Smooth muscle cell (in vitro differentiated cells): ENCODE results near the gene FTO. TPM values are rescaled to one million over a fixed set of nuclear protein-coding genes. Genes with fewer than 3 reads are reported as not detected.

Experiments
- DNase-seq: peaks from one replicate; lab custom pipeline; 2025; ENCODE audit not compliant: unreplicated experiment; lab: John Stamatoyannopoulos, UW
- H2AFZ ChIP-seq: fragments of 200-600 bp; sonication (generic); 2 replicates; pipeline ENCODE4 v1.6.0; 2016; ENCODE audit warnings: antibody characterized with exemption, low read depth, mild to moderate bottlenecking
- H3F3A ChIP-seq: fragments of 200-600 bp; sonication (generic); 2 replicates; pipeline ENCODE4 v1.6.0; 2017; ENCODE audit warnings: antibody characterized with exemption, low read depth
- H3K27ac ChIP-seq: fragments of 200-600 bp; sonication (generic); 2 replicates; pipeline ENCODE4 v1.5.1; 2016; ENCODE audit warnings: low read depth, mild to moderate bottlenecking
- H3K27me3 ChIP-seq: fragments of 200-600 bp; sonication (generic); 2 replicates; pipeline ENCODE4 v1.6.1; 2016; ENCODE audit warnings: low read depth, mild to moderate bottlenecking
- H3K36me3 ChIP-seq: fragments of 200-600 bp; sonication (generic); 2 replicates; pipeline ENCODE4 v1.5.1; 2016; ENCODE audit warnings: low read depth
- H3K4me1 ChIP-seq: fragments of 200-600 bp; sonication (generic); 2 replicates; pipeline ENCODE4 v1.5.1; 2016; ENCODE audit warnings: low read depth
- H3K4me2 ChIP-seq: fragments of 200-600 bp; sonication (generic); 2 replicates; pipeline ENCODE4 v1.6.0; 2016; ENCODE audit warnings: mild to moderate bottlenecking
- H3K4me3 ChIP-seq: fragments of 200-600 bp; sonication (generic); 2 replicates; pipeline ENCODE4 v1.5.1; 2016; ENCODE audit warnings: mild to moderate bottlenecking
- H3K79me2 ChIP-seq: fragments of 200-600 bp; sonication (generic); 2 replicates; pipeline ENCODE4 v1.6.0; 2016; ENCODE audit warnings: low read depth, mild to moderate bottlenecking
- H3K9ac ChIP-seq: fragments of 200-600 bp; sonication (generic); 2 replicates; pipeline ENCODE4 v1.6.0; 2016; ENCODE audit warnings: low read depth
- H3K9me3 ChIP-seq: fragments of 200-600 bp; sonication (generic); replicated peaks from 2 replicates; pipeline ENCODE4 v1.5.1; 2016; ENCODE audit warnings: low read depth
- H4K20me1 ChIP-seq: fragments of 200-600 bp; sonication (generic); 2 replicates; pipeline ENCODE4 v1.6.0; 2016; ENCODE audit warnings: low read depth
- CTCF ChIP-seq: fragments of 200-600 bp; sonication (generic); IDR thresholded peaks from 2 replicates; pipeline ENCODE4 v1.5.1; 2017; ENCODE audit warnings: borderline replicate concordance, mild to moderate bottlenecking, antibody characterized with exemption; ENCODE audit not compliant: insufficient read depth, poor library complexity, severe bottlenecking
- WGBS: methylation state at CpG from one replicate; pipeline ENCODE4 v1.1.7; 2016; ENCODE audit warnings: low lambda C conversion rate; 5-methylcytosine and 5-hydroxymethylcytosine counted together
- polyA plus RNA-seq: library from polyadenylated mRNA; unstranded; fragments of >200 nt; fragmentation: Nextera tagmentation; extraction: Ambion mirVana; gene quantifications from 2 replicates; pipeline ENCODE4 v1.2.1, GENCODE V29; 2016
- total RNA-seq: library from RNA; depleted of rRNA; stranded (reverse); fragments of >200 nt; gene quantifications from 2 replicates; pipeline ENCODE4 v1.2.3, GENCODE V29; 2014

The FTO gene
- total and polyA plus RNA-seq, 2 experiments from 2014 or later = 81.1 to 89.9 TPM

DNA sequence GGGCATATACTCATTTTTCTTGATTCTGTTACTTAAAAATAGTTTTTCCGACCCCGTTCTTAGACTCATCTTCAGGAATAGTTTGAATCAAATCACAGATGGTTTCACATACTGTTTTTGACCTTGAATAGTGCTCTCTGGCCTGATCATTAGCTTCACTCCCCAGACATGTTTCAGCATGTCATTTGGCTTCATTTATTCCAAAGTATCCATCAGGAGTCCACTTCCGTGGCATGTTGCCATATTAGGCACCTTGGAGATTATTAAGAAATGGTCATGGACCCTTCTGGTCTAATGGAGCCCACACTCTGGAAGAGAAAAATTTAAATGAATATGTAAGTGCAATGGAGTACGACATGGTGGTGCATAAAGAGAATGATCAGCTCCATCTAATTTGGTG lies 222.3 kb downstream of the FTO start:
- H3K4me2 ChIP-seq = no peak overlapping the region
- DNase-seq = no peak
- H3K79me2 ChIP-seq = no peaks in the 10 kb centered on the region
- peaks cover 3% of the 10 kb centered on the region for H3F3A ChIP-seq
- H2AFZ ChIP-seq = no peak overlapping the region
- H4K20me1 ChIP-seq = no peaks in the 10 kb centered on the region
- H3K9ac ChIP-seq = no peak overlapping the region
- TF ChIP-seq CTCF = no peak
- peaks cover 39% of the 10 kb centered on the region for H3K4me1 ChIP-seq
- 92% methylated on average over 4 of the region's 4 CpGs for WGBS
- no peaks in the 10 kb centered on the region for H3K9me3 ChIP-seq
- no peaks in the 10 kb centered on the region for H3K27me3 ChIP-seq
- no peak overlapping the region for H3K27ac ChIP-seq
- H3K4me3 ChIP-seq = no peak overlapping the region
- no peaks in the 10 kb centered on the region for H3K36me3 ChIP-seq

GRCh38 chr16:53932975-53933374 lies 229.0 kb downstream of the FTO start:
- Histone ChIP-seq H3K4me3 (no peak overlapping the region), H3K4me2 (no peak overlapping the region), H4K20me1 (no peaks in the 10 kb centered on the region), H2AFZ (no peak overlapping the region), H3K9ac (no peak overlapping the region), H3K36me3 (no peaks in the 10 kb centered on the region), H3K27me3 (no peaks in the 10 kb centered on the region), H3K79me2 (no peaks in the 10 kb centered on the region), H3K9me3 (no peaks in the 10 kb centered on the region), H3K27ac (no peak overlapping the region), H3K4me1 (peaks cover 3% of the 10 kb centered on the region), H3F3A (no peaks in the 10 kb centered on the region)
- no peak for DNase-seq
- no peak for TF ChIP-seq CTCF
- WGBS = 94% methylated on average over 2 of the region's 2 CpGs

DNA sequence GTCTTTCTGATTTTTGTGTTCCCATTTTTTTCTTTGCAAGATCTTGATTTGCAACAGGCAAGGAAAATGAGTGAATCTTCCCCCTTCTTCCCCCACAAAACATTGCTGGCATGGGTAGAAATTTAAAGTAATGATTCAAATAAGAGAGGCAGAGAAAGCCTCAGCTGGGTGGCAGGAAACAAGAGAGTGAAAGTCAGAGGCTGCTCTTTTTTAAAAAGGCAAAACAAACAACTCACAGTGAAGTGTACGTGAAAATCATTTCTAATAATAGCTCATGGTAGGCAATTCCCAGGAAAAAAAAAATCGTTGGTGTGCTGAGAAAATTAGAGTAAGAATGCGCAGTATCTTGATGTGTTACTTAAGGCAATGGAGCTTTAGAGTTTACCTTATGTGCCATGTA lies 229.5 kb downstream of the FTO start:
- 73% methylated on average over 3 of the region's 3 CpGs for WGBS

More for the DNA sequence above, 229.5 kb downstream of the FTO start:
- Histone ChIP-seq H3K79me2 (no peaks in the 10 kb centered on the region), H3K4me3 (no peak overlapping the region), H3F3A (no peaks in the 10 kb centered on the region), H3K4me1 (peaks cover 3% of the 10 kb centered on the region), H2AFZ (no peak overlapping the region), H4K20me1 (no peaks in the 10 kb centered on the region), H3K27ac (no peak overlapping the region), H3K9ac (no peak overlapping the region), H3K9me3 (no peaks in the 10 kb centered on the region), H3K36me3 (no peaks in the 10 kb centered on the region), H3K4me2 (no peak overlapping the region), H3K27me3 (no peaks in the 10 kb centered on the region)
- no peak for TF ChIP-seq CTCF
- DNase-seq = no peak
